ENCODE results near the gene RPS16. TPM values are rescaled to one million over a fixed set of nuclear protein-coding genes. Genes with fewer than 3 reads are reported as not detected.
A peak's percentile ranks its signal among the peaks of the same experiment; 100 is the strongest.
"Not testable (repeated sequence)": the region's sequence is repeated elsewhere in the genome, so short reads cannot be mapped to it uniquely, and the experiment has no call there.

Gene RPS16
- total RNA-seq, 1 donor from 2014 or later: 2,020 TPM

- Mint-ChIP-seq H3K36me3 (ENCODE audit: low read depth) (peaks cover 5% of the 10 kb centered on the region), H3K9me3 (no peaks in the 10 kb centered on the region), H3K4me1 (peaks cover 23% of the 10 kb centered on the region), H3K27ac (ENCODE audit: unreplicated experiment) (peak overlapping the region; percentile 94), H3K27me3 (ENCODE audit: low read depth) (no peaks in the 10 kb centered on the region), H3K4me3 (peak overlapping the region; percentile 93)
- no peak for TF ChIP-seq CTCF (conservative IDR thresholded peaks at IDR 0.05)
- DNase-seq (ENCODE audit: low read depth, low spot score): no peak
These were observed 44.2 kb upstream of the RPS16 start for GRCh38 chr19:39479916-39480315.

- not testable (repeated sequence) for DNase-seq (ENCODE audit: low read depth, low spot score); H3K9me3 Mint-ChIP-seq; H3K27me3 Mint-ChIP-seq (ENCODE audit: low read depth); H3K36me3 Mint-ChIP-seq (ENCODE audit: low read depth)
- H3K4me1 Mint-ChIP-seq: peaks cover 23% of the 10 kb centered on the region
- H3K27ac Mint-ChIP-seq (ENCODE audit: unreplicated experiment): peak overlapping the region; percentile 94
- H3K4me3 Mint-ChIP-seq: peak overlapping the region; percentile 93
These were observed 43.6 kb upstream of the RPS16 start for GRCh38 chr19:39479319-39479801.

GRCh38 chr19:39475748-39476147 is 40.0 kb upstream of the RPS16 start:
- H3K36me3 Mint-ChIP-seq (ENCODE audit: low read depth): peaks cover 13% of the 10 kb centered on the region
- TF ChIP-seq CTCF (conservative IDR thresholded peaks at IDR 0.05): no peak
- H3K9me3 Mint-ChIP-seq: no peaks in the 10 kb centered on the region
- H3K27me3 Mint-ChIP-seq (ENCODE audit: low read depth): no peaks in the 10 kb centered on the region
- H3K27ac Mint-ChIP-seq (ENCODE audit: unreplicated experiment): no peak overlapping the region
- H3K4me1 Mint-ChIP-seq: peaks cover 11% of the 10 kb centered on the region
- DNase-seq (ENCODE audit: low read depth, low spot score): no peak
- H3K4me3 Mint-ChIP-seq: no peak overlapping the region

- H3K4me3 Mint-ChIP-seq: peak overlapping the region; percentile 56
- H3K9me3 Mint-ChIP-seq: no peaks in the 10 kb centered on the region
- DNase-seq (ENCODE audit: low read depth, low spot score): peak; percentile 82
- TF ChIP-seq CTCF (conservative IDR thresholded peaks at IDR 0.05): peak; percentile 85
- no peak overlapping the region for H3K27ac Mint-ChIP-seq (ENCODE audit: unreplicated experiment)
- H3K4me1 Mint-ChIP-seq: no peaks in the 10 kb centered on the region
- no peaks in the 10 kb centered on the region for H3K27me3 Mint-ChIP-seq (ENCODE audit: low read depth)
- H3K36me3 Mint-ChIP-seq (ENCODE audit: low read depth): peaks cover 16% of the 10 kb centered on the region
These were observed 38.4 kb upstream of the RPS16 start for GRCh38 chr19:39474139-39474620.

GRCh38 chr19:39473443-39473960 is 37.8 kb upstream of the RPS16 start:
- Mint-ChIP-seq H3K4me3 (no peak overlapping the region), H3K36me3 (ENCODE audit: low read depth) (peaks cover 16% of the 10 kb centered on the region), H3K9me3 (no peaks in the 10 kb centered on the region), H3K27ac (ENCODE audit: unreplicated experiment) (no peak overlapping the region), H3K4me1 (no peaks in the 10 kb centered on the region), H3K27me3 (ENCODE audit: low read depth) (no peaks in the 10 kb centered on the region)
- no peak for TF ChIP-seq CTCF (conservative IDR thresholded peaks at IDR 0.05)
- no peak for DNase-seq (ENCODE audit: low read depth, low spot score)

- Mint-ChIP-seq H3K27ac (ENCODE audit: unreplicated experiment) (no peak overlapping the region), H3K4me1 (no peaks in the 10 kb centered on the region), H3K27me3 (ENCODE audit: low read depth) (no peaks in the 10 kb centered on the region), H3K9me3 (no peaks in the 10 kb centered on the region), H3K4me3 (no peak overlapping the region), H3K36me3 (ENCODE audit: low read depth) (peaks cover 16% of the 10 kb centered on the region)
- DNase-seq (ENCODE audit: low read depth, low spot score): no peak
- TF ChIP-seq CTCF (conservative IDR thresholded peaks at IDR 0.05): no peak
These were observed 37.1 kb upstream of the RPS16 start for GRCh38 chr19:39472746-39473442.
